Trophoblast cell (in vitro differentiated cells and primary cell): ENCODE data around the gene CRISPLD2.

Experiments used
- DNase-seq, 2 donors: peaks; one replicate each; pipeline ENCODE4 v3.0.0-alpha.2; 2016
- H2AFZ ChIP-seq: 2 replicates; pipeline ENCODE4 v1.6.1; 2013; ENCODE audit warnings: low read length, moderate library complexity, mild to moderate bottlenecking; ENCODE audit not compliant: insufficient read depth, poor library complexity
- H2AK5ac ChIP-seq: 2 replicates; pipeline ENCODE4 v1.6.1; 2013; ENCODE audit warnings: mild to moderate bottlenecking, low read length
- H2BK120ac ChIP-seq: 2 replicates; pipeline ENCODE4 v1.6.1; 2013; ENCODE audit warnings: low read length, mild to moderate bottlenecking, moderate library complexity; ENCODE audit not compliant: insufficient read depth, poor library complexity
- H2BK12ac ChIP-seq: 2 replicates; pipeline ENCODE4 v1.6.1; 2013; ENCODE audit warnings: mild to moderate bottlenecking, low read length, moderate library complexity
- H2BK5ac ChIP-seq: 2 replicates; pipeline ENCODE4 v1.6.1; 2013; ENCODE audit warnings: low read length, low read depth, moderate library complexity, mild to moderate bottlenecking; ENCODE audit not compliant: poor library complexity
- H3K14ac ChIP-seq: 2 replicates; pipeline ENCODE4 v1.6.1; 2013; ENCODE audit warnings: mild to moderate bottlenecking, low read length
- H3K18ac ChIP-seq: 2 replicates; pipeline ENCODE4 v1.6.1; 2013; ENCODE audit warnings: mild to moderate bottlenecking, low read length
- H3K23ac ChIP-seq: 2 replicates; pipeline ENCODE4 v1.6.1; 2013; ENCODE audit warnings: low read length
- H3K27ac ChIP-seq: 2 replicates; pipeline ENCODE4 v1.5.1; 2013; ENCODE audit warnings: low read depth, mild to moderate bottlenecking, inconsistent platforms, low read length, moderate library complexity
- H3K27me3 ChIP-seq: 2 replicates; pipeline ENCODE4 v1.6.1; 2013; ENCODE audit warnings: inconsistent platforms, mild to moderate bottlenecking, low read length, moderate library complexity; ENCODE audit not compliant: insufficient read depth
- H3K36me3 ChIP-seq, 2 experiments: 1 replicate in 1 of 2; 2 replicates in 1 of 2; pipeline ENCODE4 v1.6.1; 2013; ENCODE audit warnings: low read length in 2 of 2, mild to moderate bottlenecking in 2 of 2, moderate library complexity in 1 of 2; ENCODE audit not compliant: insufficient read depth in 2 of 2, control insufficient read depth in 1 of 2
- H3K4ac ChIP-seq: 2 replicates; pipeline ENCODE4 v1.6.1; 2013; ENCODE audit warnings: low read depth, mild to moderate bottlenecking, low read length, moderate library complexity
- H3K4me1 ChIP-seq, 2 experiments: 1 replicate in 1 of 2; 2 replicates in 1 of 2; pipeline ENCODE4 v1.6.1; 2013; ENCODE audit warnings: low read length in 2 of 2, mild to moderate bottlenecking in 2 of 2, moderate library complexity in 1 of 2; ENCODE audit not compliant: insufficient read depth in 2 of 2, control insufficient read depth in 1 of 2
- H3K4me2 ChIP-seq: 2 replicates; pipeline ENCODE4 v1.6.1; 2013; ENCODE audit warnings: inconsistent platforms, mild to moderate bottlenecking, low read length, moderate library complexity
- H3K4me3 ChIP-seq: 2 replicates; pipeline ENCODE4 v1.5.1; 2013; ENCODE audit warnings: mild to moderate bottlenecking, low read depth, low read length, inconsistent platforms
- H3K79me1 ChIP-seq: one replicate; pipeline ENCODE4 v1.6.1; 2013; ENCODE audit warnings: low read length
- H3K79me2 ChIP-seq: 2 replicates; pipeline ENCODE4 v1.6.1; 2013; ENCODE audit warnings: low read length, mild to moderate bottlenecking; ENCODE audit not compliant: control insufficient read depth, insufficient read depth, poor library complexity
- H3K9ac ChIP-seq: 2 replicates; pipeline ENCODE4 v1.6.1; 2013; ENCODE audit warnings: mild to moderate bottlenecking, low read length
- H3K9me3 ChIP-seq: 2 replicates; pipeline ENCODE4 v1.6.1; 2013; ENCODE audit warnings: low read depth, mild to moderate bottlenecking, control low read depth, inconsistent platforms, low read length; ENCODE audit not compliant: insufficient read depth
- H4K12ac ChIP-seq: 2 replicates; pipeline ENCODE4 v1.6.1; 2013; ENCODE audit warnings: low read depth, mild to moderate bottlenecking, low read length, moderate library complexity
- H4K8ac ChIP-seq: 2 replicates; pipeline ENCODE4 v1.6.1; 2013; ENCODE audit warnings: low read depth, mild to moderate bottlenecking, low read length, moderate library complexity
- H4K91ac ChIP-seq: one replicate; pipeline ENCODE4 v1.6.1; 2013; ENCODE audit warnings: low read depth, mild to moderate bottlenecking, low read length, moderate library complexity
- WGBS: extraction: QIAGEN DNeasy Blood & Tissue Kit; methylation state at CpG from one replicate; pipeline ENCODE4 v1.1.7; 2013; ENCODE audit warnings: missing lambda C conversion rate; ENCODE audit not compliant: insufficient read length, insufficient coverage; ENCODE audit errors: extremely low coverage; 5-methylcytosine and 5-hydroxymethylcytosine counted together

Gene CRISPLD2

DNA sequence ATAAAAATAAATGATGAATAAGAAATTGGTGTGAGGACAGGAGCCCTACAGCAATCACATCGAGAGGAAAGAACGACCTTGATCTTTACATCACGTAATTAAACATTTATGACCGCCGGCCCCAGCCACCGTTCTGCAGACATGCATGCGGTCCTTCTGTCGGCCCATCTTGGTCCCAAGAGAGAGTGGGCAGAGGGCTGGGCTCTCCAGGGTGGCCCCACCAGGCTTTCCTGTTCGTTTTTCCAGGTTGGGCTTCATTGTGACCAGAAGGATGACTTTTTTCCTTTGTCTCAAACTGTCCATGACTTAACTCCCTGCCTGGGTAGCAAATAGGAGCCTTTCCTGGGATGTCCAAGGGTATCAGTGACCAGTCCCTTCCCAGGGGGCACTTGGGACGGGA is 3.3 kb upstream of the CRISPLD2 start:
- peaks cover 6% of the 10 kb centered on the region for H3K9me3 ChIP-seq
- H2BK120ac ChIP-seq: no peak overlapping the region
- H2AFZ ChIP-seq: no peak overlapping the region
- no CpG with 5 or more reads among the region's 10 CpGs for WGBS
- no peaks in the 10 kb centered on the region for H3K27me3 ChIP-seq
- H3K4me3 ChIP-seq: no peak overlapping the region
- no peak overlapping the region for H3K23ac ChIP-seq
- H3K79me2 ChIP-seq: peaks cover 6% of the 10 kb centered on the region
- peaks cover 10% of the 10 kb centered on the region for H3K79me1 ChIP-seq
- H3K14ac ChIP-seq: no peak overlapping the region
- no peak overlapping the region for H4K12ac ChIP-seq
- H3K4me2 ChIP-seq: no peak overlapping the region
- no peak overlapping the region for H2AK5ac ChIP-seq
- H4K8ac ChIP-seq: no peak overlapping the region
- DNase-seq: no peak
- H3K4ac ChIP-seq: no peak overlapping the region
- H3K4me1 ChIP-seq: peaks cover 12 to 25% of the 10 kb centered on the region in 2 experiments
- H4K91ac ChIP-seq: no peak overlapping the region
- H3K27ac ChIP-seq: no peak overlapping the region
- no peak overlapping the region for H2BK12ac ChIP-seq
- H3K18ac ChIP-seq: no peak overlapping the region
- H2BK5ac ChIP-seq: no peak overlapping the region
- H3K9ac ChIP-seq: no peak overlapping the region
- no peaks in the 10 kb centered on the region for H3K36me3 ChIP-seq

DNA sequence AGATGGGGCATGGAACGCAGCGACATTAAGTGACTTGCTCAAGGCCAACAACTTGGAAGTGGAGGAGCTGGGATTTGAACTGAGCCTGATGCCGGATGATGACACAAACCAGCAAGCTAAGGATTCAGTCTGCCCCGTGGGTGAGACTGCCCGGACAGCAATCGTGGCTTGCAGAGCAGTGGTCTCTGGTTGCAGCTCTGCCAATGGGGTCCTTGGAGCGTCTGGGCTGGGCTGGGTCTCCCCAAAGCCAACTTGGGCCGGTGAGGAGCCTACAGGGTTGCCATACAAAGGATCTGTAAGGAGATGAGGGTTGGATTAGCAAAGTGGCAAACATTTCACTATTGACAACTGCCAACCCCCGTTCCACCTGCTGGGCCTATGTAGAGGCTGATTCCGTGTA is 2.6 kb upstream of the CRISPLD2 start:
- H4K91ac ChIP-seq: peak overlapping the region; percentile 4
- no peak overlapping the region for H3K18ac ChIP-seq
- H2BK5ac ChIP-seq: no peak overlapping the region
- peaks cover 11% of the 10 kb centered on the region for H3K79me2 ChIP-seq
- H3K27me3 ChIP-seq: no peaks in the 10 kb centered on the region
- H3K4me3 ChIP-seq: no peak overlapping the region
- no peak overlapping the region for H2BK120ac ChIP-seq
- no peak overlapping the region for H3K23ac ChIP-seq
- H3K9ac ChIP-seq: no peak overlapping the region
- no peak overlapping the region for H2BK12ac ChIP-seq
- H3K4me1 ChIP-seq: peaks cover 16 to 30% of the 10 kb centered on the region in 2 experiments
- H3K9me3 ChIP-seq: peaks cover 6% of the 10 kb centered on the region
- H3K4ac ChIP-seq: no peak overlapping the region
- peak overlapping the region; percentile 44 for H2AK5ac ChIP-seq
- no peak for DNase-seq
- no peak overlapping the region for H3K27ac ChIP-seq
- H3K4me2 ChIP-seq: no peak overlapping the region
- H3K14ac ChIP-seq: no peak overlapping the region
- H3K79me1 ChIP-seq: peaks cover 14% of the 10 kb centered on the region
- no CpG with 5 or more reads among the region's 10 CpGs for WGBS
- no peak overlapping the region for H4K12ac ChIP-seq
- no peak overlapping the region for H2AFZ ChIP-seq
- no peak overlapping the region for H4K8ac ChIP-seq
- H3K36me3 ChIP-seq: peaks cover 0 to 3% of the 10 kb centered on the region in 2 experiments

DNA sequence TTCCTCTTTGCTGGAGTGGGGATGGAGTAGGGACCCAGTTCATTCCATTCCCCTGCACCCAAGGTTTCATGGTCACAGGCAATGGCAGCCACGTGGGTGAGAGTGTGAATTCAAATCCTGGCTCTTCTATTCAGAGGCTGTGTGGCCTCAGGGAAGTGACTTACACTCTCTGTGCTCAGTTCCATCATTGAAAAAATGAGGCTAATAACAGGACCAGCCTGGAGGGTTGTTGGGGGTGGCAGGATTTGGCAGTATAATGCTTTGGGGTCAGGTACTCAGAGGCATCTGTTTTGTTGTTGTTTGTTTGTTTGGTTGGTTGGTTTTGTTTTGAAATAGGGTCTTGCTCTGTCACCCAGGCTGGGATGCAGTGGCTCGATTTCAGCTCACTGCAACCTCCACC is 2.2 kb upstream of the CRISPLD2 start:
- Histone ChIP-seq H3K9me3 (peaks cover 6% of the 10 kb centered on the region), H3K4me1 (peaks cover 16 to 30% of the 10 kb centered on the region in 2 experiments), H3K14ac (no peak overlapping the region), H2BK12ac (no peak overlapping the region), H4K91ac (peak overlapping the region; percentile 8), H3K79me1 (peaks cover 15% of the 10 kb centered on the region), H3K36me3 (peaks cover 0 to 3% of the 10 kb centered on the region in 2 experiments), H3K79me2 (peaks cover 11% of the 10 kb centered on the region), H3K18ac (no peak overlapping the region), H3K4ac (no peak overlapping the region), H3K9ac (no peak overlapping the region), H4K8ac (no peak overlapping the region), H2AFZ (no peak overlapping the region), H4K12ac (no peak overlapping the region), H2BK5ac (no peak overlapping the region), H3K27ac (no peak overlapping the region), H2AK5ac (peak overlapping the region; percentile 26), H3K4me3 (no peak overlapping the region), H3K23ac (no peak overlapping the region), H2BK120ac (no peak overlapping the region), H3K4me2 (no peak overlapping the region), H3K27me3 (no peaks in the 10 kb centered on the region)
- DNase-seq: no peak
- WGBS: no CpG with 5 or more reads among the region's 2 CpGs

DNA sequence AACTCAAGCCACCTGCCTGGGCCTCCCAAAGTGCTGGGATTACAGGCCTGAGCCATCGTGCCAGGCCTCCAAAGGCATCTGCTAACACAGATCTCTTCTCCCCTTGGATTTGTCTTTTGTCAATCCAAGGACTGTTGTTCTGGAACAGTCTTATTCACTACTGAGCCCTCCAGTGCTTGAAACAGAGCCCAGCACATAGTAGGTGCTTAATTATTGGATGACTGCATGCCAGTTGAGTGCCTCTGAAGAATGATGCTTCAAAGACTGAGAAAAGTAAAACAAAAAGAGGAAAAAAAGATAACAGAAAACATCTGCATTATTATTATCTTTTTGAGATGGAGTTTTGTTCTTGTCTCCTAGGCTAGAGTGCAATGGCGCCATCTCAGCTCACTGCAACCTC is 1.7 kb upstream of the CRISPLD2 start:
- no peak overlapping the region for H2BK120ac ChIP-seq
- no peak overlapping the region for H3K23ac ChIP-seq
- H3K9me3 ChIP-seq: peaks cover 6% of the 10 kb centered on the region
- no peaks in the 10 kb centered on the region for H3K27me3 ChIP-seq
- peaks cover 11% of the 10 kb centered on the region for H3K79me2 ChIP-seq
- H3K36me3 ChIP-seq: peaks cover 0 to 3% of the 10 kb centered on the region in 2 experiments
- H3K4me2 ChIP-seq: no peak overlapping the region
- H2AFZ ChIP-seq: no peak overlapping the region
- H3K4me1 ChIP-seq: peaks cover 16 to 30% of the 10 kb centered on the region in 2 experiments
- no peak overlapping the region for H3K4ac ChIP-seq
- no peak for DNase-seq
- no peak overlapping the region for H3K18ac ChIP-seq
- H3K9ac ChIP-seq: no peak overlapping the region
- H2AK5ac ChIP-seq: no peak overlapping the region
- H2BK5ac ChIP-seq: no peak overlapping the region
- H3K14ac ChIP-seq: no peak overlapping the region
- WGBS: no CpG with 5 or more reads among the region's 2 CpGs
- no peak overlapping the region for H4K8ac ChIP-seq
- peak overlapping the region; percentile 8 for H4K91ac ChIP-seq
- no peak overlapping the region for H3K27ac ChIP-seq
- peaks cover 16% of the 10 kb centered on the region for H3K79me1 ChIP-seq
- no peak overlapping the region for H3K4me3 ChIP-seq
- no peak overlapping the region for H4K12ac ChIP-seq
- no peak overlapping the region for H2BK12ac ChIP-seq
